CD14-positive monocyte (primary cell): Measurements from ENCODE around the gene YKT6. TPM values are rescaled to one million over a fixed set of nuclear protein-coding genes. Genes with fewer than 3 reads are reported as not detected.

Source experiments
- DNase-seq, 3 donors: peaks; one replicate each; pipeline ENCODE4 v3.0.0-alpha.2; 2011 to 2022
- H2AFZ ChIP-seq: 2 replicates; pipeline ENCODE4 v1.6.0; 2012; ENCODE audit warnings: mild to moderate bottlenecking, low read depth, low read length, inconsistent platforms; ENCODE audit not compliant: insufficient read depth, poor library complexity, severe bottlenecking
- H3K27ac ChIP-seq, 2 donors: 1 replicate in 1 of 2; 2 replicates in 1 of 2; pipeline ENCODE4 v1.5.1; 2012 to 2013; ENCODE audit warnings: low read length in 2 of 2, control low read depth in 1 of 2, inconsistent platforms in 1 of 2, low read depth in 1 of 2, mild to moderate bottlenecking in 1 of 2
- H3K27me3 ChIP-seq, 2 donors: one replicate each; pipeline versions ENCODE4 v1.6.0 to v1.6.1; 2011 to 2013; ENCODE audit warnings: low read length in 2 of 2; ENCODE audit not compliant: control insufficient read depth in 2 of 2, insufficient read depth in 2 of 2
- H3K36me3 ChIP-seq, 2 donors: replicated peaks in 1 of 2; 1 replicate in 1 of 2; 2 replicates in 1 of 2; pipeline versions ENCODE4 v1.5.1 to v1.6.1; 2012 to 2013; ENCODE audit warnings: low read length in 2 of 2, control low read depth in 1 of 2, inconsistent platforms in 1 of 2, mild to moderate bottlenecking in 1 of 2; ENCODE audit not compliant: insufficient read depth in 2 of 2, control insufficient read depth in 1 of 2
- H3K4me1 ChIP-seq, 2 donors: 1 replicate in 1 of 2; 2 replicates in 1 of 2; pipeline versions ENCODE4 v1.5.1 to v1.6.1; 2012 to 2013; ENCODE audit warnings: low read length in 2 of 2, control low read depth in 1 of 2, inconsistent platforms in 1 of 2, mild to moderate bottlenecking in 1 of 2, moderate library complexity in 1 of 2; ENCODE audit not compliant: insufficient read depth in 2 of 2, control insufficient read depth in 1 of 2
- H3K4me2 ChIP-seq: replicated peaks from 2 replicates; pipeline ENCODE3; 2012; ENCODE audit warnings: low read length, moderate library complexity, mild to moderate bottlenecking; ENCODE audit not compliant: poor library complexity, severe bottlenecking; ENCODE audit errors: extremely low read depth
- H3K4me3 ChIP-seq, 3 experiments: fragments of 200-600 bp in 1 of 3; sonication (generic) in 1 of 3; replicated peaks in 1 of 3; 1 replicate in 2 of 3; 2 replicates in 1 of 3; pipeline ENCODE4 v1.5.1; 2011 to 2013; ENCODE audit warnings: low read length in 3 of 3, mild to moderate bottlenecking in 3 of 3, control low read depth in 2 of 3, low read depth in 2 of 3, inconsistent platforms in 1 of 3, moderate library complexity in 1 of 3
- H3K79me2 ChIP-seq: 2 replicates; pipeline ENCODE4 v1.6.0; 2012; ENCODE audit warnings: mild to moderate bottlenecking, control low read depth, inconsistent platforms, low read length, moderate library complexity; ENCODE audit not compliant: insufficient read depth
- H3K9ac ChIP-seq: 2 replicates; pipeline ENCODE4 v1.6.0; 2017; ENCODE audit warnings: low read length, mild to moderate bottlenecking; ENCODE audit not compliant: insufficient read depth, poor library complexity, severe bottlenecking
- H3K9me3 ChIP-seq, 2 donors: replicated peaks in 1 of 2; 1 replicate in 1 of 2; 2 replicates in 1 of 2; pipeline versions ENCODE4 v1.5.1 to v1.6.1; 2012 to 2013; ENCODE audit warnings: low read length in 2 of 2, control low read depth in 1 of 2; ENCODE audit not compliant: control insufficient read depth in 1 of 2, insufficient read depth in 1 of 2
- H4K20me1 ChIP-seq: 2 replicates; pipeline ENCODE4 v1.6.0; 2012; ENCODE audit warnings: mild to moderate bottlenecking, low read length, control low read depth, moderate library complexity; ENCODE audit not compliant: insufficient read depth
- H3K27ac Mint-ChIP-seq, 7 donors: one replicate each; pipeline ENCODE4 v1.8.0; 2020; ENCODE audit warnings: mild to moderate bottlenecking in 7 of 7, mixed read lengths in 7 of 7, moderate library complexity in 6 of 7, inconsistent platforms in 2 of 7
- H3K27me3 Mint-ChIP-seq, 3 donors: one replicate each; pipeline ENCODE4 v1.8.0; 2021 to 2022; ENCODE audit warnings: low read depth in 3 of 3, mild to moderate bottlenecking in 3 of 3, mixed read lengths in 3 of 3, moderate library complexity in 3 of 3, inconsistent platforms in 1 of 3
- H3K36me3 Mint-ChIP-seq, 2 donors: one replicate each; pipeline ENCODE4 v1.8.0; 2020; ENCODE audit warnings: mixed read lengths in 2 of 2, inconsistent platforms in 1 of 2, mild to moderate bottlenecking in 1 of 2
- H3K4me1 Mint-ChIP-seq: one replicate; pipeline ENCODE4 v1.8.0; 2020; ENCODE audit warnings: mild to moderate bottlenecking, mixed read lengths
- H3K4me3 Mint-ChIP-seq, 2 donors: one replicate each; pipeline ENCODE4 v1.8.0; 2020; ENCODE audit warnings: mild to moderate bottlenecking in 2 of 2, mixed read lengths in 2 of 2, moderate library complexity in 1 of 2
- H3K9me3 Mint-ChIP-seq, 7 donors: one replicate each; pipeline ENCODE4 v1.8.0; 2020 to 2022; ENCODE audit warnings: mixed read lengths in 7 of 7, mild to moderate bottlenecking in 6 of 7, moderate library complexity in 6 of 7, inconsistent platforms in 2 of 7
- WGBS: methylation state at CpG from one replicate; pipeline ENCODE4 v1.1.5; 2013; ENCODE audit warnings: missing lambda C conversion rate; ENCODE audit not compliant: insufficient coverage; 5-methylcytosine and 5-hydroxymethylcytosine counted together
- intact Hi-C, 2 donors: fragments of 100-400 bp; cut with micrococcal nuclease; formaldehyde crosslinking; loops; one replicate each; pipeline versions ENCODE4 v1.15.0 to v1.15.1; 2023
- polyA plus RNA-seq, 3 donors: library from polyadenylated mRNA; depleted of rRNA in 1 of 3; unstranded in 2 of 3; stranded (reverse) in 1 of 3; fragments of 300-500 nt in 2 of 3; fragments of >200 nt in 1 of 3; fragmentation: Illumina TruSeq in 2 of 3; gene quantifications; 1 replicate in 2 of 3; 2 replicates in 1 of 3; pipeline ENCODE4 v1.2.3, GENCODE V29; 2012 to 2021
- TF ChIP-seq, protein P1 (sequence below): fragments of 200-600 bp; IDR thresholded peaks from one replicate; pipeline ENCODE4 v1.8.0; 2022; ENCODE audit warnings: antibody characterized with exemption, mild to moderate bottlenecking

The YKT6 gene
- polyA plus RNA-seq, 3 donors, result 26.4 to 45.7 (median 35.2) TPM

DNA sequence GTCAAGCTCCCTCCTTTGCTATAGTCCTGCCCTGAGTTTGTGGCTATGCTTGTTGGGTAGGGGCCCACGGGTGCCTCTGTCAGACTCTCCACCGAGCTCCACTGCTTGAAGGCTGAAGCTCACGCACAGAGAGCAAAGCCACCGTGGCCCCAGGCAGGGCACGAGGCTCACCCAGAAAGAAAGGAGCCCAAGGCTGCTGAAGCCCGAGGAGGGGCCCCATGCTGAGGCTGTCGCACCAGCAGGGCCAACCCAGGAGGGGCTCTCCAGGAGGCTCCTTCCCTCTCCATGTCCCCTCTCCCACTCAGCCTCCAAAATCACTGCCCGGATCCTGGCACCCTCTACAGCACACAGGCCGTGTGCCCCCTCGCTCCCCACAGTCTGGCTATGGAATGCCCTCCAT, 50.5 kb downstream of the YKT6 start:
- DNase-seq, result no peak
- no peak overlapping the region for H3K4me2 ChIP-seq

DNA sequence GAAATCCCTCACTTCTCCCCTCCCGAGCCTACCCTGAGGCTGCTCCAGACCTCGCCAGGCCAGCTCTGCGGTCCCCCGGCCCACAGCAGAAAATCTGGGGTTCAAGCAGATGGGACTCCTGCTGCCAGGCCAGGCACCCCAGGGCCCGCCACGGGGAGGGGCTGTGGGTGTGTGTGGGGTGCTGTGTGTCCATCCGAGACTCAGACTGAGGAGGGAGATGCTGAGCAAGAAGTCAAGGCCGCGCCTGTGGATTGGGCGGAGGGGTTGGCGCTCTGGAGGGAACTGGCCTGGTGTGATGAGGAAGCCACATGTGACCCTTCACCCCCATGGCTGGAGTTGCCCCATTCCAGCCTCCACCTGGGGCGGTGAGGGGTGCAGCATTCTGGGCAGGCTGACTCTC, 51.1 kb downstream of the YKT6 start:
- H3K36me3 ChIP-seq, result no peaks in the 10 kb centered on the region
- no peaks in the 10 kb centered on the region for H3K4me1 ChIP-seq
- TF ChIP-seq, protein P1, sequence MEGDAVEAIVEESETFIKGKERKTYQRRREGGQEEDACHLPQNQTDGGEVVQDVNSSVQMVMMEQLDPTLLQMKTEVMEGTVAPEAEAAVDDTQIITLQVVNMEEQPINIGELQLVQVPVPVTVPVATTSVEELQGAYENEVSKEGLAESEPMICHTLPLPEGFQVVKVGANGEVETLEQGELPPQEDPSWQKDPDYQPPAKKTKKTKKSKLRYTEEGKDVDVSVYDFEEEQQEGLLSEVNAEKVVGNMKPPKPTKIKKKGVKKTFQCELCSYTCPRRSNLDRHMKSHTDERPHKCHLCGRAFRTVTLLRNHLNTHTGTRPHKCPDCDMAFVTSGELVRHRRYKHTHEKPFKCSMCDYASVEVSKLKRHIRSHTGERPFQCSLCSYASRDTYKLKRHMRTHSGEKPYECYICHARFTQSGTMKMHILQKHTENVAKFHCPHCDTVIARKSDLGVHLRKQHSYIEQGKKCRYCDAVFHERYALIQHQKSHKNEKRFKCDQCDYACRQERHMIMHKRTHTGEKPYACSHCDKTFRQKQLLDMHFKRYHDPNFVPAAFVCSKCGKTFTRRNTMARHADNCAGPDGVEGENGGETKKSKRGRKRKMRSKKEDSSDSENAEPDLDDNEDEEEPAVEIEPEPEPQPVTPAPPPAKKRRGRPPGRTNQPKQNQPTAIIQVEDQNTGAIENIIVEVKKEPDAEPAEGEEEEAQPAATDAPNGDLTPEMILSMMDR, result no peak
- H3K36me3 Mint-ChIP-seq, result no peaks in the 10 kb centered on the region
- H4K20me1 ChIP-seq, result no peaks in the 10 kb centered on the region
- H3K27ac Mint-ChIP-seq, result no peak overlapping the region
- no peak for DNase-seq
- H3K4me1 Mint-ChIP-seq, result no peaks in the 10 kb centered on the region
- no peaks in the 10 kb centered on the region for H3K79me2 ChIP-seq
- H3K4me3 ChIP-seq, result no peak overlapping the region
- H3K9me3 ChIP-seq, result no peaks in the 10 kb centered on the region
- H2AFZ ChIP-seq, result no peak overlapping the region
- H3K9ac ChIP-seq, result no peak overlapping the region
- WGBS, result 90% methylated on average over 5 of the region's 12 CpGs
- H3K27ac ChIP-seq, result no peak overlapping the region
- intact Hi-C loops, result no loop called here
- H3K9me3 Mint-ChIP-seq, result peaks cover 0 to 3% (median 0%) of the 10 kb centered on the region in 7 donors
- H3K27me3 ChIP-seq, result no peaks in the 10 kb centered on the region
- H3K27me3 Mint-ChIP-seq, result peaks cover 0 to 2% (median 1%) of the 10 kb centered on the region in 3 donors
- no peak overlapping the region for H3K4me3 Mint-ChIP-seq
- no peak overlapping the region for H3K4me2 ChIP-seq

More for the DNA sequence above, 50.5 kb downstream of the YKT6 start:
- 89% methylated on average over 7 of the region's 10 CpGs for WGBS
- H3K4me1 ChIP-seq, result no peaks in the 10 kb centered on the region
- H3K36me3 ChIP-seq, result no peaks in the 10 kb centered on the region
- TF ChIP-seq, protein P1, result no peak
- no peak overlapping the region for H2AFZ ChIP-seq
- no peak overlapping the region for H3K27ac ChIP-seq
- H3K79me2 ChIP-seq, result no peaks in the 10 kb centered on the region
- H3K9ac ChIP-seq, result no peak overlapping the region
- Mint-ChIP-seq H3K27me3 (peaks cover 0 to 2% (median 1%) of the 10 kb centered on the region in 3 donors), H3K4me3 (no peak overlapping the region), H3K27ac (no peak overlapping the region), H3K9me3 (peaks cover 0 to 3% (median 2%) of the 10 kb centered on the region in 7 donors), H3K4me1 (no peaks in the 10 kb centered on the region), H3K36me3 (no peaks in the 10 kb centered on the region)
- no peaks in the 10 kb centered on the region for H4K20me1 ChIP-seq
- no peak overlapping the region for H3K4me3 ChIP-seq
- H3K27me3 ChIP-seq, result no peaks in the 10 kb centered on the region
- intact Hi-C loops, result no loop called here
- no peaks in the 10 kb centered on the region for H3K9me3 ChIP-seq
